HFF-Myc (cell line): ENCODE results near the gene RNF39.
"Not testable (repeated sequence)": the region's sequence is repeated elsewhere in the genome, so short reads cannot be mapped to it uniquely, and the experiment has no call there.

Experiments used
- DNase-seq: peaks from one replicate; pipeline ENCODE4 v3.0.0-alpha.2; 2011; ENCODE audit warnings: low read depth; ENCODE audit errors: extremely low read depth
- H3K4me3 ChIP-seq: replicated peaks from 2 replicates; pipeline ENCODE4 v1.5.1; 2011; ENCODE audit warnings: low read depth, mild to moderate bottlenecking, control low read depth, low read length
- TF ChIP-seq, protein P1 (sequence below): IDR thresholded peaks from 2 replicates; pipeline ENCODE4 v1.5.1; 2012; ENCODE audit warnings: mild to moderate bottlenecking, low read depth, low read length, control low read depth; ENCODE audit errors: missing control alignments

Gene RNF39

DNA sequence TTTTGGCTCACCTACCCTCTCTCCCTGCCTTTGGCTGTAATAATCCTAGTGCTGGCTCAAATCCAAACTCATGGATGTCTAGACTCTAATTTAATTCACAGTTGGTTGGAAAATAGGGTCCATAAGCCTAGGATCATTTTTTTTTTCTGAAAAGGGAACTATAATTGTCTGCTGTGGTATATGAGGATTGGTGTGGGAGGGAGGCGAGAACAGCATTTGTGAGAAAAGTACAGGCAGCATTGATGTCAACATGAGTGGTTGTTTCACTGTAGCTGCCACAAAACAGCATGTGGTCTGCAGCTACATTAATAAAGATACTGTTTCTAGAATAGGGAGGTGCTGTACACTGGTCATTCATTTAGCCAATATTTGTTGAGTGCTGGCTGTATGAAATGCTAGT, 33.1 kb downstream of the RNF39 start:
- TF ChIP-seq, protein P1, sequence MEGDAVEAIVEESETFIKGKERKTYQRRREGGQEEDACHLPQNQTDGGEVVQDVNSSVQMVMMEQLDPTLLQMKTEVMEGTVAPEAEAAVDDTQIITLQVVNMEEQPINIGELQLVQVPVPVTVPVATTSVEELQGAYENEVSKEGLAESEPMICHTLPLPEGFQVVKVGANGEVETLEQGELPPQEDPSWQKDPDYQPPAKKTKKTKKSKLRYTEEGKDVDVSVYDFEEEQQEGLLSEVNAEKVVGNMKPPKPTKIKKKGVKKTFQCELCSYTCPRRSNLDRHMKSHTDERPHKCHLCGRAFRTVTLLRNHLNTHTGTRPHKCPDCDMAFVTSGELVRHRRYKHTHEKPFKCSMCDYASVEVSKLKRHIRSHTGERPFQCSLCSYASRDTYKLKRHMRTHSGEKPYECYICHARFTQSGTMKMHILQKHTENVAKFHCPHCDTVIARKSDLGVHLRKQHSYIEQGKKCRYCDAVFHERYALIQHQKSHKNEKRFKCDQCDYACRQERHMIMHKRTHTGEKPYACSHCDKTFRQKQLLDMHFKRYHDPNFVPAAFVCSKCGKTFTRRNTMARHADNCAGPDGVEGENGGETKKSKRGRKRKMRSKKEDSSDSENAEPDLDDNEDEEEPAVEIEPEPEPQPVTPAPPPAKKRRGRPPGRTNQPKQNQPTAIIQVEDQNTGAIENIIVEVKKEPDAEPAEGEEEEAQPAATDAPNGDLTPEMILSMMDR = no peak
- no peak overlapping the region for H3K4me3 ChIP-seq
- DNase-seq = no peak

DNA sequence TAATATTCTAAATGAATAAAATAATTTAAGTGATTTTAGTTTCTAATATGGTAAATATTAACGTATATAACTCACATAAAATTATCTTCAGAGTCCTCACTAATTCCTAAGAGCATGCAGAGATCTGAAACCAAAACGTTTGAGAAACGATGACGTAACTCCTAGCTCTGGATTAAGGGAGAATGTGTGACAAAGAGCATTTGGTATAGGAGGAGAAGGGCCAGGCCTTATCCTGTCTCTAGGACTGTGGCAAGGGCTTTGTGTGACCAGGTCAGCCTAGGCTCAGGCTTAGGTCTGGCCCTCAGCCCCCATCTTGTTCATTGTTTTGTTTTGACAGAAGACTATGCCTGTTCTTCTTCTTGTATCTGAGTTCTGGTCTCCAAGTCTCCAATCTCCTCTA, 33.7 kb downstream of the RNF39 start:
- no peak for DNase-seq
- TF ChIP-seq, protein P1 = no peak
- H3K4me3 ChIP-seq = no peak overlapping the region

DNA sequence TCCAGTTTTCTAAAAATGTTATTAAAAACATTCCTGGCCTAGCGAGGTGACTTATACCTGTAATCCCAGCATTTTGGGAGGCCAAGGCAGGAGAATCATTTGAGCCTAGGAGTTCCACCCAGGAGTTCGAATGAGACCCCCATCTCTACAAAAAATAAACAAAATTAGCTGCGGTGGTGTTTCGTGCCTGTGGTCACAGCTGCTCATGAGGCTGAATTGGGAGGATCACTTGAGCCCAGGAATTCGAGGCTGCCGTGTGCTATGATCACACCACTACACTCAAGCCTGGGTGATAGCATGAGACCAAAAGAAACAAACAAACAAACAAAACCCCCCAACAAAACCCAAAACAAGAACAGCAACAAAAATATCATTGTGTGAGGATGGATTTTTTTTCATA, 34.3 kb downstream of the RNF39 start:
- no peak for DNase-seq
- TF ChIP-seq, protein P1 = no peak
- H3K4me3 ChIP-seq = no peak overlapping the region

GRCh38 chr6:30037182-30037788, 38.3 kb downstream of the RNF39 start:
- no peak for DNase-seq
- TF ChIP-seq, protein P1 = peak; percentile 56
- H3K4me3 ChIP-seq = no peak overlapping the region

GRCh38 chr6:30035784-30036183, 39.8 kb downstream of the RNF39 start:
- H3K4me3 ChIP-seq = no peak overlapping the region
- DNase-seq = no peak
- TF ChIP-seq, protein P1 = no peak

DNA sequence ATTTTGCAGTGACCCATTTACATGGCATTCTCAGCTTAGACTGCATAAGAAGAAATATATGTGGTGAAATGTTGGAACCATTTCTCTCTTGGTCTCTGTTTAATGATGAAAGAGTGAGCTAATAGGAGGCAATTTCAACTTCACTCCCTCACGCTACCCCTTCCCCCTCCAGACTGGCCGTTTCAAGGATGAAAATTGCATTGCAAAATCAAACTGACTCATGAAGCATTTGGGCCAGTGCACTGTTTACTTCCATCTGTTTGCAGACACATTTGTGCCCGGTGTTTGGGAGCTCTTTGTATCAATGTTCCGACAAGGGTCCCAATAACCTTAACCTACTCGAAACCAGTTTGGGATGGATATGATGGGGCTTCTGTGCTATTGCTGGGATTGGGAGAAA, 42.1 kb downstream of the RNF39 start:
- H3K4me3 ChIP-seq, DNase-seq: not testable (repeated sequence)

- H3K4me3 ChIP-seq = no peak overlapping the region
- DNase-seq = no peak
Observed at GRCh38 chr6:30031381-30031780, 44.2 kb downstream of the RNF39 start.

More at GRCh38 chr6:30031381-30031780, 44.2 kb downstream of the RNF39 start:
- TF ChIP-seq, protein P1 = no peak
